Caco-2 (cell line): ENCODE measurements around the gene TYRP1. TPM values are rescaled to one million over a fixed set of nuclear protein-coding genes. Genes with fewer than 3 reads are reported as not detected.

ENCODE experiments used
- BruUV-seq: library from RNA; stranded (reverse); fragments of 400-500 nt; replicated peaks from 2 replicates; lab custom pipeline; 2021; lab: Mats Ljungman, UMichigan
- CTCF ChIA-PET: fragments of 300-600 bp; sonication (Branson Sonifier 250); formaldehyde crosslinking; loops from one replicate; lab custom pipeline; 2022; ENCODE audit warnings: antibody characterized with exemption; lab: Charles Lee
- POLR2A ChIA-PET: fragments of 300-600 bp; sonication (Branson Sonifier 250); formaldehyde crosslinking; loops from one replicate; lab custom pipeline; 2022; ENCODE audit warnings: antibody characterized with exemption; lab: Charles Lee
- DNase-seq, 2 experiments: peaks; one replicate each; pipeline versions ENCODE4 v3.0.0 to v3.0.0-alpha.2; 2020 to 2022
- H3K27me3 ChIP-seq: replicated peaks from 2 replicates; pipeline ENCODE4 v1.6.0; 2011; ENCODE audit warnings: low read length; ENCODE audit not compliant: control insufficient read depth, insufficient read depth
- H3K36me3 ChIP-seq: 2 replicates; pipeline ENCODE4 v1.5.1; 2011; ENCODE audit warnings: low read length; ENCODE audit not compliant: control insufficient read depth, insufficient read depth
- H3K4me1 ChIP-seq: fragments of 250-450 bp; sonication (Bioruptor Pico); 2 replicates; pipeline ENCODE4 v1.5.1; 2020; ENCODE audit warnings: mild to moderate bottlenecking
- H3K4me3 ChIP-seq: 2 replicates; pipeline ENCODE4 v1.5.1; 2011; ENCODE audit warnings: low read depth, mild to moderate bottlenecking, control low read depth, low read length
- H3K9me3 ChIP-seq: fragments of 250-450 bp; sonication (Bioruptor Pico); 2 replicates; pipeline ENCODE4 v1.5.1; 2020; ENCODE audit warnings: mild to moderate bottlenecking, moderate library complexity
- H3K27ac Mint-ChIP-seq: one replicate; pipeline ENCODE4 v1.8.0; 2022; ENCODE audit warnings: mixed read lengths; ENCODE audit not compliant: unreplicated experiment
- H3K27me3 Mint-ChIP-seq: one replicate; pipeline ENCODE4 v1.8.0; 2022; ENCODE audit warnings: mixed read lengths; ENCODE audit not compliant: insufficient read depth, unreplicated experiment
- H3K36me3 Mint-ChIP-seq: one replicate; pipeline ENCODE4 v1.8.0; 2022; ENCODE audit warnings: mild to moderate bottlenecking, mixed read lengths; ENCODE audit not compliant: insufficient read depth, unreplicated experiment
- H3K4me1 Mint-ChIP-seq: one replicate; pipeline ENCODE4 v1.8.0; 2022; ENCODE audit warnings: low read depth, mixed read lengths; ENCODE audit not compliant: unreplicated experiment
- H3K4me3 Mint-ChIP-seq: one replicate; pipeline ENCODE4 v1.8.0; 2022; ENCODE audit warnings: mild to moderate bottlenecking, moderate library complexity, mixed read lengths; ENCODE audit not compliant: unreplicated experiment
- H3K9me3 Mint-ChIP-seq: one replicate; pipeline ENCODE4 v1.8.0; 2022; ENCODE audit warnings: mixed read lengths; ENCODE audit not compliant: unreplicated experiment
- CTCF ChIP-seq, 2 experiments: fragments of 200-600 bp in 1 of 2; IDR thresholded peaks; 1 replicate in 1 of 2; 2 replicates in 1 of 2; pipeline versions ENCODE4 v1.5.1 to v1.8.0; 2011 to 2022; ENCODE audit warnings: antibody characterized with exemption in 1 of 2, control low read depth in 1 of 2, inconsistent platforms in 1 of 2, low read depth in 1 of 2, low read length in 1 of 2, mild to moderate bottlenecking in 1 of 2, moderate library complexity in 1 of 2; ENCODE audit not compliant: insufficient read depth in 1 of 2, severe bottlenecking in 1 of 2, unreplicated experiment in 1 of 2
- intact Hi-C: fragments of 100-400 bp; cut with micrococcal nuclease; formaldehyde crosslinking; loops from one replicate; pipeline ENCODE4 v1.10.0; 2022; ENCODE audit not compliant: unreplicated experiment
- total RNA-seq: library from RNA; stranded (reverse); gene quantifications from 2 replicates; pipeline ENCODE4 v1.2.3, GENCODE V29; 2022

The TYRP1 gene
- total RNA-seq, 1 experiment from 2014 or later: not detected

GRCh38 chr9:12695474-12695873, 2.3 kb downstream of the TYRP1 start:
- H3K27ac Mint-ChIP-seq: no peak overlapping the region
- POLR2A ChIA-PET: no interaction called here
- CTCF ChIA-PET: no interaction called here
- no peaks in the 10 kb centered on the region for H3K4me1 Mint-ChIP-seq
- H3K27me3 ChIP-seq: no peaks in the 10 kb centered on the region
- DNase-seq: no peak
- no peak overlapping the region for H3K4me3 ChIP-seq
- no peaks in the 10 kb centered on the region for H3K9me3 Mint-ChIP-seq
- BruUV-seq: no TSS peak
- no peaks in the 10 kb centered on the region for H3K4me1 ChIP-seq
- no peak overlapping the region for H3K4me3 Mint-ChIP-seq
- H3K36me3 Mint-ChIP-seq: no peaks in the 10 kb centered on the region
- H3K36me3 ChIP-seq: no peaks in the 10 kb centered on the region
- intact Hi-C loops: no loop called here
- H3K27me3 Mint-ChIP-seq: no peaks in the 10 kb centered on the region
- TF ChIP-seq CTCF (IDR thresholded peaks at IDR 0.05; ENCODE audit: insufficient read depth in 1 of 2, low read depth in 1 of 2, low read length in 1 of 2, severe bottlenecking in 1 of 2, unreplicated experiment in 1 of 2): no peak
- no peaks in the 10 kb centered on the region for H3K9me3 ChIP-seq

GRCh38 chr9:12696931-12697622, 3.9 kb downstream of the TYRP1 start:
- Mint-ChIP-seq H3K36me3 (no peaks in the 10 kb centered on the region), H3K9me3 (no peaks in the 10 kb centered on the region), H3K27ac (no peak overlapping the region), H3K4me1 (no peaks in the 10 kb centered on the region), H3K4me3 (no peak overlapping the region), H3K27me3 (no peaks in the 10 kb centered on the region)
- no peaks in the 10 kb centered on the region for H3K9me3 ChIP-seq
- TF ChIP-seq CTCF (IDR thresholded peaks at IDR 0.05; ENCODE audit: insufficient read depth in 1 of 2, low read depth in 1 of 2, low read length in 1 of 2, severe bottlenecking in 1 of 2, unreplicated experiment in 1 of 2): no peak
- POLR2A ChIA-PET: no interaction called here
- H3K36me3 ChIP-seq: no peaks in the 10 kb centered on the region
- intact Hi-C loops: no loop called here
- no peaks in the 10 kb centered on the region for H3K27me3 ChIP-seq
- no TSS peak for BruUV-seq
- CTCF ChIA-PET: no interaction called here
- no peak for DNase-seq
- H3K4me3 ChIP-seq: no peak overlapping the region
- no peaks in the 10 kb centered on the region for H3K4me1 ChIP-seq

- no peaks in the 10 kb centered on the region for H3K36me3 Mint-ChIP-seq
- intact Hi-C loops: no loop called here
- Histone ChIP-seq H3K9me3 (no peaks in the 10 kb centered on the region), H3K4me3 (no peak overlapping the region), H3K27me3 (no peaks in the 10 kb centered on the region), H3K4me1 (no peaks in the 10 kb centered on the region), H3K36me3 (no peaks in the 10 kb centered on the region)
- no peaks in the 10 kb centered on the region for H3K27me3 Mint-ChIP-seq
- H3K27ac Mint-ChIP-seq: no peak overlapping the region
- DNase-seq: no peak
- H3K9me3 Mint-ChIP-seq: no peaks in the 10 kb centered on the region
- H3K4me3 Mint-ChIP-seq: no peak overlapping the region
- H3K4me1 Mint-ChIP-seq: no peaks in the 10 kb centered on the region
- no TSS peak for BruUV-seq
- ChIA-PET CTCF (no interaction called here), POLR2A (no interaction called here)
- no peak for TF ChIP-seq CTCF (IDR thresholded peaks at IDR 0.05; ENCODE audit: insufficient read depth in 1 of 2, low read depth in 1 of 2, low read length in 1 of 2, severe bottlenecking in 1 of 2, unreplicated experiment in 1 of 2)
Measured at GRCh38 chr9:12697719-12698118, 4.5 kb downstream of the TYRP1 start.
